ENCODE measurements around the gene CLCN4.

Gene CLCN4

GRCh38 chrX:10237241-10237640, 80.5 kb downstream of the CLCN4 start:
- no peak for TF ChIP-seq CTCF (IDR thresholded peaks at IDR 0.05; ENCODE audit: extremely low read depth, missing control alignments)
- DNase-seq (ENCODE audit: low spot score) = no peak

GRCh38 chrX:10239611-10240064, 82.9 kb downstream of the CLCN4 start:
- TF ChIP-seq CTCF (IDR thresholded peaks at IDR 0.05; ENCODE audit: extremely low read depth, missing control alignments) = no peak
- no peak for DNase-seq (ENCODE audit: low spot score)

DNA sequence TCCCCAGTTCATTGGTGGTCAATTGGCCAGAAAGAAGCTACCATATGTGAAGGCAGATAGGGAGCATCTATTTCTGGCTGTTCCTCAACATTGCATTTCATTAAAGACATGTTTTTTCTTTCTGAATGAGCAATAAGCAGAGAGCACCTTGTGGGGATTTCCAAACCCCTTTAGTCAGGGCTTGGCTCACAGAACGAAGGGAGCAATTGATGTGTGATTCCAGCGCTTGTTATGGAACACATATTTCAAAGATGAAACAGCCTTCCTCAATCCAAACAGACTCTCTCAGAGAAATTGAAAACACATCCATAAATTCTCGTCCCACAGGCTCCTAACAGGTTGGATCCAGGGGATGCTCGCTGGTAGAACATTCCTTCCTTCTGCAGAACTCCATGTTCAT, 84.1 kb downstream of the CLCN4 start:
- TF ChIP-seq CTCF (IDR thresholded peaks at IDR 0.05; ENCODE audit: extremely low read depth, missing control alignments) = no peak
- DNase-seq (ENCODE audit: low spot score) = peak; percentile 5

- no peak for DNase-seq (ENCODE audit: low spot score)
- TF ChIP-seq CTCF (IDR thresholded peaks at IDR 0.05; ENCODE audit: extremely low read depth, missing control alignments) = no peak
These were observed 85.3 kb downstream of the CLCN4 start for GRCh38 chrX:10242026-10242425.

DNA sequence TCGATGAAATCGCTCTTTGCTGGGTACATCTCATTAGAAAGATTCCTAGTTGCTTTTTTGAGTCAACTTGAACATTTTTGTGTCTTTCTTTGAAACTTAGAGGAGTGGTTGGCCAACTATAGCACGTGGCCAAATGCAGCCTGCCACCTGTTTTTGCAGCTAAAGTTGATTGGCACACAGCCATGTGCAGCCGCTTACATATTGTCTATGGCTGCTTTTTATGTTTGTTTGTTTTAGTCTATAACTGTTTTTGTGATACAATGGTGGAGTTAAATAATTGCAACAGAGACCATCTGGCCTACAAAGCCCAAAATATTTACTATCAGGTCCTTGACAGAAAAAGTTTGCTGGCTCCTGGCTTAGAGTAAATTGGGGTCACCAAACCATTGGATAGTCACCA, 86.3 kb downstream of the CLCN4 start:
- TF ChIP-seq CTCF (IDR thresholded peaks at IDR 0.05; ENCODE audit: extremely low read depth, missing control alignments) = no peak
- no peak for DNase-seq (ENCODE audit: low spot score)

GRCh38 chrX:10244915-10245622, 88.3 kb downstream of the CLCN4 start:
- DNase-seq (ENCODE audit: low spot score) = no peak
- no peak for TF ChIP-seq CTCF (IDR thresholded peaks at IDR 0.05; ENCODE audit: extremely low read depth, missing control alignments)

DNA sequence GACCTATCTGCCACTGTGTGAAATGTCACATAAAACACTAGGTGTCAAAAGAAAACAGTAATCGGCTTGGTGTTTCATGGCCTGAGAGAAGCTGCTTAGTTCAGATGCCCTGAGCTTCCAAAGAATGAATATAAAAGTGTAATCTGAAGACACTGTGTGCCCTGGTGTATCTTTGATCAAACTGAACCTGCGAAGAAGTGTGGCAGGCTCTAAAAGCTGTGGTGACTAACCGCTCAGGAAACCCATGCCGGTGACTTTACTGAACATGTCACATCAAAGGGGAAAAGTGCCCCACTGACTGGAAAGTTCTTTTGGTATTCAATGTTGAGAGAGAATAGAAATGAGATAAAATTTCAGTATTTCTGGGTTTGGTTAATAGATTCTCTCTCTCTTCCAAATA, 89.1 kb downstream of the CLCN4 start:
- TF ChIP-seq CTCF (IDR thresholded peaks at IDR 0.05; ENCODE audit: extremely low read depth, missing control alignments) = no peak
- no peak for DNase-seq (ENCODE audit: low spot score)
